Activated T-helper 1 cell treated with anti-CD3 and anti-CD28 coated beads, Interleukin-12 subunit alpha, Interleukin-12 subunit beta, Interleukin-2, Interleukin-4 antibody, amounts not matched to agents 30 ng/mL and 10 ng/mL and 1 ng/mL, durations not matched to agents 14 hours and 24 hours and 36 hours (primary cell): ENCODE measurements around the gene LGR4. TPM values are rescaled to one million over a fixed set of nuclear protein-coding genes. Genes with fewer than 3 reads are reported as not detected.

Experiments
- DNase-seq: peaks from one replicate; pipeline ENCODE4 v3.0.0; 2021; ENCODE audit warnings: low spot score
- H3K27ac Mint-ChIP-seq: one replicate; pipeline ENCODE4 v1.8.0; 2021; ENCODE audit warnings: mild to moderate bottlenecking, mixed read lengths
- H3K27me3 Mint-ChIP-seq: one replicate; pipeline ENCODE4 v1.8.0; 2022; ENCODE audit warnings: mild to moderate bottlenecking, moderate library complexity, mixed read lengths; ENCODE audit not compliant: insufficient read depth
- H3K36me3 Mint-ChIP-seq: one replicate; pipeline ENCODE4 v1.8.0; 2021; ENCODE audit warnings: low read depth, mixed read lengths
- H3K4me1 Mint-ChIP-seq: one replicate; pipeline ENCODE4 v1.8.0; 2021; ENCODE audit warnings: low read depth, mixed read lengths
- H3K4me3 Mint-ChIP-seq: one replicate; pipeline ENCODE4 v1.8.0; 2021; ENCODE audit warnings: mild to moderate bottlenecking, moderate library complexity, mixed read lengths
- H3K9me3 Mint-ChIP-seq: one replicate; pipeline ENCODE4 v1.8.0; 2021; ENCODE audit warnings: mixed read lengths
- intact Hi-C: fragments of 100-400 bp; cut with micrococcal nuclease; formaldehyde crosslinking; loops from one replicate; pipeline ENCODE4 v1.15.1; 2024
- total RNA-seq: library from RNA; stranded (reverse); gene quantifications from 2 replicates; pipeline ENCODE4 v1.2.3, GENCODE V29; 2022

The LGR4 gene
- total RNA-seq, 1 donor from 2014 or later: not detected

DNA sequence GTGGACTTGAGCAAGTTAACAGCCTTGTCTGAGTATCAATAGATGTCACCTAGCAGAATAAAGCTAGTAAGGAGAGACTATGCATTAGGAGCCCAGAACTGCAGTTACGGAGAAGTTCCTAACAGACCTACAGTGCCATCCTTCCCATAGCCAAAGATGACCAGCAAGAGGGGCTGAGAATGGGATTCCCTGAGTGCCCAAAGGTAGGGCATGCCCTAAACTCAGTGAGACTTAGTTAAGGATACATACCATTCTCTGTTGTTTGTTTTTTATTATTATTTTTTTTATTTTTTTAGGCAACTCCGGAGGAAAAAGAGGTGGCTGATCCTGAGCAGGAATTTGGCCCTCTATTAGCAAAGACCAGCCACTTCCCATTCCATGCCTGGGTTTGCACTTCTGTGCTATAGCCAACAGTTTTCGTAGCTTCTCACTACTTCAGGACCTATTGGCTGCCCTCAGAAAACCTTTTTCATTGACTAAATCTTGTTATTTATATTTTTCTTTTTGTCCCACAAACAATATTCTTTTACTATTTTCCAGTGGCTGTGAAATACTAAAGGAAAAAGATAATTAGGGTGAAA is 76.2 kb downstream of the LGR4 start:
- no peaks in the 10 kb centered on the region for H3K9me3 Mint-ChIP-seq
- intact Hi-C loops: no loop called here
- H3K4me1 Mint-ChIP-seq: no peaks in the 10 kb centered on the region
- H3K27me3 Mint-ChIP-seq: no peaks in the 10 kb centered on the region
- H3K4me3 Mint-ChIP-seq: no peak overlapping the region
- no peaks in the 10 kb centered on the region for H3K36me3 Mint-ChIP-seq
- DNase-seq: no peak
- no peak overlapping the region for H3K27ac Mint-ChIP-seq

DNA sequence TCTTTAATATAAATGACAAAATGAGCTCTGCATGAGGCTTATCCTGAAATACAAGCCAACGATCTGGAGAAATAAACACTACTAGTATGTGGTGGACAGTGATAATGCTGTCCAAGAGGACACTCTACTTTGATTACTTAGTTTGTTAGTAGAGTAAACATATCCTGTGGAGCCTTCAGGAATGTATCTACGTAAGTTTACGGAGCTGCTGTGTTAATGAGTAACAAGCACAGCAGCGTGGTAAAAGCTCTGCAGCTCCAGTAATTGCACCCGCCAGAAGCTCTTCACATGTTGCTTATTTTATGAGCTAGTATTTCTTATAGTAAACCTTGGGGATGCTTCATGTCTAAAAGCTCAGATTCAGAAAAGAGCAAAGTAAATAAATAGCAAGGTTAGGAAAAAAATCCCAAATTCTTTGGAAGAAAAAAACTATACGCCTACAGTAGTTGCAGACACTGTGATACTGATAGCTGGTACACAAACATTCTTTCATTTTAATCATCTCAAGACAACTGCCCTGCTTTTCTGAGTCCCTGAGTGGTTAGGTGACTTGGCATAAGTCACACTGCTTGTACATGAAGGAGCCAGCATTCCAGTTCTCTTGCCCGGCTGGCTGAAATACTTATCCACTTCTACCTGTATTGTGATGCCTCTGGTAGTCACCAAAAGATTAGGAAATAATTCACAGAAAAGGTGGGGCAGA is 76.9 kb downstream of the LGR4 start:
- H3K27me3 Mint-ChIP-seq: no peaks in the 10 kb centered on the region
- DNase-seq: no peak
- no peaks in the 10 kb centered on the region for H3K4me1 Mint-ChIP-seq
- H3K27ac Mint-ChIP-seq: no peak overlapping the region
- no peaks in the 10 kb centered on the region for H3K36me3 Mint-ChIP-seq
- no peak overlapping the region for H3K4me3 Mint-ChIP-seq
- intact Hi-C loops: no loop called here
- no peaks in the 10 kb centered on the region for H3K9me3 Mint-ChIP-seq

DNA sequence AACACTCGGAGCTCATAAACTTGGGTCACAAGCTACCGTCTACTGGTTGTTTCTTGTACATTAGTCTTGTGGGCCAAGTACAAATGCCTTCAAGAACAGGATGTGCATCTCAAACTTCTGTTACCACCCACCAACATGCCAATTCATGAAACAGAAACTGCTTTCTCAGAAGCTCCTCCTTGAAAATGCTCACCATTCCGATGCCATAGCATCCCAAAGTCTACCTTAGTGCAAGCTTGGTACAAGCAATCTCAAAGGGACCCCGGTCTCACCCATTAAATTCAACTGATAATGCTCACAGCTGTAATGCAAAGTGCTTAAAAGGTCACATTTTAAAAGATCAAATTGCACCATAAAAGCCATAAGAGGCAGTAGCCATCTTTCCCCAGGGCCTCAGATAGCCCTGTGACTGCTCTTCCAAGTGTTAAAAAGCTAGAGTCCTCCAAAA is 77.8 kb downstream of the LGR4 start:
- Mint-ChIP-seq H3K36me3 (no peaks in the 10 kb centered on the region), H3K27me3 (no peaks in the 10 kb centered on the region), H3K4me3 (no peak overlapping the region), H3K4me1 (no peaks in the 10 kb centered on the region), H3K9me3 (no peaks in the 10 kb centered on the region), H3K27ac (no peak overlapping the region)
- intact Hi-C loops: no loop called here
- DNase-seq: no peak

DNA sequence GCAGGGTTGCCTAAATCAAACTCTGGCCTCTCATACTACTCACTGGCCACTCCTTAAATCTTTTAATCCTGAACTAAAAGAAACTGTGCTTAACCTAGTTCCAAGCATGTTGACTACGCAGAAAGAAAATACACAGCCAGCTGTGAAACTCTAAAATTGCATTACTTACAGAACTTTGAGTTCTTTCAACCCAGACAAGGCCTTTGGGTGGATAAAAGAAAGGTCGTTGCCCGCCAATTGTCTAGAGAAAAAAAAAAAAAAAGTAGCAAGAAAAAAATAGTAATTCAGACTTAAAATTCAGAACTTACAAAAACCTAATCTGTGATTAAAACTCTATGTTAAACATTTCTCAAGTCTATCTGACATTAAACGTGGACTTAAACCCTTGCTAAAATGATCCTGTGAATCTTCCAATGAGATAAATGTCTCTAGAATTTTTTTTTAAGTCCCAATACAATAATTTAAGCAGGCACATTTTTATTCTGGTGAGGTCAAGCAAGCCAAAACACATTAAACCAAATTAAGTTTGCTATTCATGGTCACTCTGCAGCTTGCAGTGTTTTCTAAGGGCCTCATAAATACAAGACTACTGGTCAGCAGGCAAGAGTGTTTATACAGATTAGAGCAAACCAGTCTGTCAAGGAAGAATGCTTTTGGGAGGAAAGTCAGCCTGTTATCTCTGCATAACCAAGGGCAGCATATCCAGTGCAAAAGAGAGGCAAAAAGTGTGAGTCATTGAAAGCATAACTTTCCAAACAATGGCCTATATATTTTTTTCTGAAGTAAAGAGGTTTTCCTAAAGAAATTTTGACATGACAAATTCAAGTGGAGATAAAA is 80.1 kb downstream of the LGR4 start:
- intact Hi-C loops: no loop called here
- Mint-ChIP-seq H3K4me3 (no peak overlapping the region), H3K27ac (no peak overlapping the region), H3K4me1 (no peaks in the 10 kb centered on the region), H3K9me3 (no peaks in the 10 kb centered on the region), H3K27me3 (no peaks in the 10 kb centered on the region), H3K36me3 (no peaks in the 10 kb centered on the region)
- no peak for DNase-seq

DNA sequence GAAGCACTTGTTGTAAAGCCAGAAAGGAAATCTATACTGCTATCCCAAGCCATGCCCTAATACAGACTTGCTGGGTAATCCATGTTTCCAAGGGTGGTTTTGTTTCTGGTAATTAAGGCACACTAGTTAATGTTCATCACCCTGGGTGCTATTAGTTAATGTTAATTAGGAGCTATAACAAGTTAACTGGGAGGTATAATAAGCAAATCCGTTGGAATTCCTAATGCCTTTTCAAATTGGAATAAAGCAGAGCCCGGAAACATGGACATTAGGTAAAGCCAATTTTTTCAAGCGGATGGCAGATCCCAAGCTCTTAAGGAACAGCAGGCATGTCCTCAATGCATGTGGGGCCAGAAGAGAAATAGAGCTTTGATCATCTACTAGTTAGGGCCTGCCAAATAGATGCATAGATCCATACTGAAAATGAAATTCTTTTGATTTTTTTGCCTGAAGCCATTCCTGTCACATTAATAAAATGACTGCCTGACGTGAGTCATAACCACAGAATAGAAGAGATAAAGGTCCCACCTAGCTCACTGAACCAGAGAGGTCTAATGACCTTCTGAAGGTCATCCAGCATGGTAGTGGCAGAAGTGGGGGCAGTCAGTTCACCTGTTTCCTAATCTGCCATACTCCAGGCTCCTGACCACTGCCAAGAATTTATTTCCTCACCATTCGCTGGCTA is 81.1 kb downstream of the LGR4 start:
- H3K27me3 Mint-ChIP-seq: no peaks in the 10 kb centered on the region
- H3K4me3 Mint-ChIP-seq: no peak overlapping the region
- H3K4me1 Mint-ChIP-seq: no peaks in the 10 kb centered on the region
- no peaks in the 10 kb centered on the region for H3K9me3 Mint-ChIP-seq
- intact Hi-C loops: no loop called here
- no peak overlapping the region for H3K27ac Mint-ChIP-seq
- no peaks in the 10 kb centered on the region for H3K36me3 Mint-ChIP-seq
- DNase-seq: no peak

DNA sequence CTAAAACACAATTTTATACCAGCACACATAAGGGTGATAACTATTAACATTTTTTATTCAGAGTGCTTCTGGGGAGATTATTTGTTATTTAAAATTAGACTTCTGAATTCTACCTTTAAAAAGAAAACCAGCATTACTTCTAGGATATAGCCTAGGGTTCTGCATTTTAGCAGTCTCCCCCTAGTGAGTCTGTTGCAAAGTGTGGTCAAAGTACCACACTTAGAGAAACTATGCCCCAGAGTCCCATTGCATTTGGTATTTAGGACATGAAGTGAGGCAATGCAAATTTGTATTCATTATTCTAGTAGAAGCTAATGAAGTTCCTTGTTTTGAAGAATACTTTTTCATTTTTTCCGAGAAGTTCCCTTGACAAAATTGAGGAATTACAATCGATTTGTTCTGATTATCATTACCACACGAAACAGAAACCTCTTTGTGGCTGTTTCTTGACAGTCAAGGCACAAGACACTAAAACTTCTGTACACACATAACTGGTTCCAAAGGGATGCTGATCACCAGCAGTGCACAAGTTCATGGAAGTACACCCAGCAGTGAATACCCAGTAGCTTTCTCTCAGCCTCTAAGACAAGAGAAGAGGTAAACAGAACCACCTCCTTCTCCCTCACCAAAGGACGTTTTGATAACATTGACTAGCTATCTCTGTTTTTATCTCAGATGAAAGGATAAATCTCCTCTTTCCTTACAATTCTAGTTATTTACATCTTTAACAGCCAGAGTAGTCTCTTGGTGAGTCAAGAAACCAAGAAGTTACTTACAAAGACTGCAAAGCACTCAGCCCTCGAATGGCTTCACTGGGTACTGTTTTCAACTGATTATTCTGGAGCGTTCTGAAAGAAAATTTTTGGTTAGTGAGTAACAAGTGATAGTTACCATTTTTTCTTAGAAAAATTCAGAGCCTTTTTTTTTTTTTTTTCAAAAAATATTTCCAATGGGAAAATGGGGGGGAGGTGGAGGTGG is 82.0 kb downstream of the LGR4 start:
- Mint-ChIP-seq H3K9me3 (no peaks in the 10 kb centered on the region), H3K4me1 (no peaks in the 10 kb centered on the region), H3K36me3 (no peaks in the 10 kb centered on the region), H3K4me3 (no peak overlapping the region), H3K27me3 (no peaks in the 10 kb centered on the region), H3K27ac (no peak overlapping the region)
- intact Hi-C loops: no loop called here
- DNase-seq: no peak

DNA sequence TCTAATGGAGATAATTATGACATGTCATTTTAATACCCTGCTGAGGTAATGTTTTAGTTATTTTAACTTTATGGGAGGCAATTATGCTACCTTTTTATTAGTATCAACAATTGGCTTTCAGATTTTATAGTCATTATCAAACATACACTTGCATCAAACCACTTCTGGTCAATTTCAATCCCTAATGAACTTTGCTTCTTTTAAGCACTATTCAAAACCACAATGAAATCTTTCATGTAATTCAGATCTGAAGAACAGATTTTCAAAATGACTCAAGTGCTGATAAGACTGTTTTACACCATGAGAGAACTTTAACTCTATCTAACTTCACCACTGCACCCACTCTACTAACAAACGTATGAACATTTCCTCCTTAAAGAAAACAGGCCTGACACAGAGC is 83.7 kb downstream of the LGR4 start:
- Mint-ChIP-seq H3K27me3 (no peaks in the 10 kb centered on the region), H3K4me3 (no peak overlapping the region), H3K4me1 (no peaks in the 10 kb centered on the region), H3K9me3 (no peaks in the 10 kb centered on the region), H3K27ac (no peak overlapping the region), H3K36me3 (no peaks in the 10 kb centered on the region)
- no peak for DNase-seq
- intact Hi-C loops: no loop called here

DNA sequence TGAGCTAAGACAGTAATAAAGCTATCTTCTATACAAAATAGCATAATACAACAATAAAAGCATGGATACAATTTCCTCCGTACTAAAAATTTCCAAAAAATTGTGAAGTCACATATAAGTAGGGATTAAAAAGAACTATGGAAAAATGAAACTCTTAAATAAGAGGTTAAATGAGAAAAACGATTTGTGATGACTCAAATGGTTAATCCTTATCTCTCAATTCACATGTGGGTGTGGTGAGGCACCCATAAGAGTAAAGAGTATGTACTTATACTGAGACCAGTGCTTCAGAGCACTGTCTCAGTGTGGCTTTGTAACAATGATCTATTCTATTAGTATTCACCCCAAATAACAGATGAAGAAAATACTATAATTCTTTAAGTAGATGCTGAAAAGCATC is 84.6 kb downstream of the LGR4 start:
- no peaks in the 10 kb centered on the region for H3K36me3 Mint-ChIP-seq
- intact Hi-C loops: no loop called here
- H3K9me3 Mint-ChIP-seq: no peaks in the 10 kb centered on the region
- no peak overlapping the region for H3K27ac Mint-ChIP-seq
- H3K4me3 Mint-ChIP-seq: no peak overlapping the region
- peaks cover 2% of the 10 kb centered on the region for H3K27me3 Mint-ChIP-seq
- no peaks in the 10 kb centered on the region for H3K4me1 Mint-ChIP-seq
- DNase-seq: no peak

DNA sequence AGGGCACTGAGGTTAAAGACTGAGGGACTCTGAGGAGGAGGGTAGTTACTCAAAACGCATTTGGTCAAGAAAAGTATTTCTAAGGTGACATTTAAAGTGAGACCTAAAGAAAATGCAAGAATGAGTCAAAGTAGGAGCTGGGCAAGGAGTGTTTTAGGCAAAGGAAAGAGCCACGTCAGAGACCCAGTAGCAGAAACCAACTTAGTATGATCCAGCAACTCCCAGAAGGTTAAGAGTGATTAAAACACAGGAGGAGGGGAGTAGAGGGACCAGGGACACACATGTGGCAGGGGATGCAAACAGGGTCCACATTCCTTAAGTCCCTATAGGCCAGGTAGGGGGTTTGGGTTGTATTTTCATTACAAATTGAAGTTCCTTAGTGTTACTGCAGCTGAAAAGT is 85.2 kb downstream of the LGR4 start:
- no peak for DNase-seq
- no peaks in the 10 kb centered on the region for H3K4me1 Mint-ChIP-seq
- peaks cover 2% of the 10 kb centered on the region for H3K27me3 Mint-ChIP-seq
- no peaks in the 10 kb centered on the region for H3K36me3 Mint-ChIP-seq
- H3K9me3 Mint-ChIP-seq: no peaks in the 10 kb centered on the region
- no peak overlapping the region for H3K4me3 Mint-ChIP-seq
- intact Hi-C loops: no loop called here
- H3K27ac Mint-ChIP-seq: no peak overlapping the region

DNA sequence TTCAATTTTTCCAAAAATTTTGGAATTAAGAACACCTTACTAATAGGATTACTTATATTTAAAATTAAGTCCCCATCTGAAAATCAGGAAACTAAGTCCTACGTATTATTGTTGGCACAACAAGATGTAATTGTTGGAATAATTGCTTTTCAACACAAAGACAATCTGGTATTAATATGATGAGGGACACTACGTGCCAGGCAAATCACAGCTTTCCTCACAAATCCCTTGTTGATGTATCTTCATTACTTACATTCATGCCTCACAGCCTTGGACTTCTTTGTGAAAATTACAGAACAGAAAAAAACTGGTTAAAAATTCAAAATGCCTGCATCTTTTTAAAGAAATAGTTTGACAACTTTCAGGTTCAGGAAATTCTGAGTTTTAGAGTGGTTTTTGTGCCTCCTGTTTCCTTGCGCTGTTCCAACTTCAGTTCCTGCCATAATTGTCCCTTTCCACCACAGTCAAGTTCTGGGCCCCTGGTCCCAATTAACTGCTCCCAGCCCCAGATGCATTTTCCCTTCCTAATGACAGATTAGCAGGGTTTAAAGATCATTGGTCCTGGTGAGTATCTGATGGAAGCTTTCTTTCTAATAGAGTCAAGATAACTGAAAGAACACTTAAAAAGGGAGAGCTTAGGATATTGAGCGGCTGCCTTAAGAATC is 86.3 kb downstream of the LGR4 start:
- intact Hi-C loops: no loop called here
- DNase-seq: no peak
- H3K4me3 Mint-ChIP-seq: no peak overlapping the region
- no peaks in the 10 kb centered on the region for H3K9me3 Mint-ChIP-seq
- no peaks in the 10 kb centered on the region for H3K4me1 Mint-ChIP-seq
- no peak overlapping the region for H3K27ac Mint-ChIP-seq
- H3K36me3 Mint-ChIP-seq: no peaks in the 10 kb centered on the region
- H3K27me3 Mint-ChIP-seq: peaks cover 3% of the 10 kb centered on the region

DNA sequence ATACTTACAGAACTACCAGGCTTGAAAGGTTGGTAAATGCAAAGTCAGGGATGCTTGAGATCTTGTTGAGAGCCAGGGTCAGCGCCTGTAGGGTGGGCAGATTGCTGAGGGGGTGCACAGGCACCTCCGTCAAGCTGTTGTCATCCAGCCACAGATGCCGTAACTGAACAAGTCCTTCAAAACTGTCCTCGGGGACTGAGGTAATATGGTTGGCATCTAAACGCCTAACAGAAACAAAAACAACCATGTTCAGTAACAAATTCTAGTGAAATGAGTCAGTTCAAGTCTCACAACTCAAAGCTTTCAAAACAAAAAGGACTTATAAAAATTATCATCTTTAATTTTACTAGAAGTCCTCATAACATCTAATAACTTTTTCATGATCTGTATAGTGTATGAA is 87.3 kb downstream of the LGR4 start:
- Mint-ChIP-seq H3K4me1 (no peaks in the 10 kb centered on the region), H3K9me3 (no peaks in the 10 kb centered on the region), H3K36me3 (no peaks in the 10 kb centered on the region), H3K4me3 (no peak overlapping the region), H3K27me3 (peaks cover 5% of the 10 kb centered on the region), H3K27ac (no peak overlapping the region)
- no peak for DNase-seq
- intact Hi-C loops: no loop called here

DNA sequence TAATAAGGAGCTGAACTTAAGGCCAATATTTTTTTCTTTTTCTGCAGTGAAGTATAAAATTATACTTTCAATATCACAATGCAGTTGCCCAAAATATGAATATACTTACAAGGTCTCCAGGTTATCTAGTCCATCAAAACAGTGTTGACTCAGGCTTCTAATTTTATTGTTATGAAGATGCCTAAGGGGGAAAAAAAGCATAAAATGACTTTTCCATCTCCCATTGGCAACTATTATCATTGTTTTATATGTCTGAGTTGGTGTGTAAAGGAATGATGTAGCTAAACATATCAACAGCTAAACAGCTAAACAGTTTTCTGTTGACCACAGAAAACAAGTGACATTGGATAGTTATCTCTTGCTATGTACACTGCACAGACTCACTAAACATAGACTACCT is 88.4 kb downstream of the LGR4 start:
- Mint-ChIP-seq H3K9me3 (no peaks in the 10 kb centered on the region), H3K4me3 (no peak overlapping the region), H3K4me1 (no peaks in the 10 kb centered on the region), H3K27me3 (peaks cover 5% of the 10 kb centered on the region), H3K27ac (no peak overlapping the region), H3K36me3 (no peaks in the 10 kb centered on the region)
- intact Hi-C loops: no loop called here
- no peak for DNase-seq
